ENCODE data around the gene PRDM15.

DNA sequence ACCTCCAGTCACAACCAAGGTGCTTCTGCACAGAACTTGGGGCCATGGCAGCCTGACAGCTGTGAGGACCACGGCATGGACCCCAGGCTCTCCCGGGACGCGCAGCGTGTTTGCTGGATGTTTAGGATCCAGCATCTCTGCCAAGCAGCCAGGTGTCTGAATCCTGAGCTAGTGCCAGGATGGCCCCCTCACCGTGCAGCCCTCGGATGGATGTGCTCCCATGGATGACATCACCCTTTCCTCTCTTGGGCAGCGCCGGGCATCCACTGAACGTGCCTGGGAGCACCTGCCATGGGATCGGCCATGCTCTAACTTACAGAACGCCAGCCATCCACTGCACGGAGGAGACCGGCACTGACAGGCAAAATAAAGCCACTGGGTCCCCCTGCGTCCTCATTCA, 53.9 kb downstream of the PRDM15 start:
- TF ChIP-seq MAX (IDR thresholded peaks at IDR 0.05; ENCODE audit: insufficient read depth, insufficient read length) = no peak
- no peak for TF ChIP-seq JUN (IDR thresholded peaks at IDR 0.05; ENCODE audit: borderline replicate concordance, insufficient read depth, insufficient read length, low read depth)
- TF ChIP-seq, protein P1, sequence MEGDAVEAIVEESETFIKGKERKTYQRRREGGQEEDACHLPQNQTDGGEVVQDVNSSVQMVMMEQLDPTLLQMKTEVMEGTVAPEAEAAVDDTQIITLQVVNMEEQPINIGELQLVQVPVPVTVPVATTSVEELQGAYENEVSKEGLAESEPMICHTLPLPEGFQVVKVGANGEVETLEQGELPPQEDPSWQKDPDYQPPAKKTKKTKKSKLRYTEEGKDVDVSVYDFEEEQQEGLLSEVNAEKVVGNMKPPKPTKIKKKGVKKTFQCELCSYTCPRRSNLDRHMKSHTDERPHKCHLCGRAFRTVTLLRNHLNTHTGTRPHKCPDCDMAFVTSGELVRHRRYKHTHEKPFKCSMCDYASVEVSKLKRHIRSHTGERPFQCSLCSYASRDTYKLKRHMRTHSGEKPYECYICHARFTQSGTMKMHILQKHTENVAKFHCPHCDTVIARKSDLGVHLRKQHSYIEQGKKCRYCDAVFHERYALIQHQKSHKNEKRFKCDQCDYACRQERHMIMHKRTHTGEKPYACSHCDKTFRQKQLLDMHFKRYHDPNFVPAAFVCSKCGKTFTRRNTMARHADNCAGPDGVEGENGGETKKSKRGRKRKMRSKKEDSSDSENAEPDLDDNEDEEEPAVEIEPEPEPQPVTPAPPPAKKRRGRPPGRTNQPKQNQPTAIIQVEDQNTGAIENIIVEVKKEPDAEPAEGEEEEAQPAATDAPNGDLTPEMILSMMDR (IDR thresholded peaks at IDR 0.05; ENCODE audit: extremely low read depth in 1 of 2, insufficient read depth in 1 of 2, low read depth in 1 of 2, low read length in 2 of 2) = no peak
